Activated B cell treated with CpG ODN at 0.5 μM for 24 hours (primary cell): ENCODE data around the gene MYLK4. TPM values are rescaled to one million over a fixed set of nuclear protein-coding genes. Genes with fewer than 3 reads are reported as not detected.

Source experiments
- ATAC-seq: fragments of 200-7000 bp; cut with Tn5 transposase; one replicate; pipeline ENCODE4 v1.10.0; 2021; ENCODE audit warnings: low read depth, mild to moderate bottlenecking, moderate library complexity
- CTCF ChIA-PET: fragments of 350-600 bp; sonication (Branson Sonifier 250); formaldehyde crosslinking; loops from one replicate; lab custom pipeline; 2021; ENCODE audit warnings: antibody characterized with exemption; lab: Charles Lee
- POLR2A ChIA-PET: fragments of 350-600 bp; sonication (Branson Sonifier 250); formaldehyde crosslinking; loops from one replicate; lab custom pipeline; 2021; ENCODE audit warnings: antibody characterized with exemption; lab: Charles Lee
- DNase-seq: peaks from one replicate; pipeline ENCODE4 v3.0.0; 2022
- H3K27ac Mint-ChIP-seq: one replicate; pipeline ENCODE4 v1.8.0; 2020; ENCODE audit warnings: mixed read lengths
- H3K27me3 Mint-ChIP-seq: one replicate; pipeline ENCODE4 v1.8.0; 2021; ENCODE audit warnings: mixed read lengths
- H3K36me3 Mint-ChIP-seq: one replicate; pipeline ENCODE4 v1.8.0; 2021; ENCODE audit warnings: low read depth, mixed read lengths
- H3K4me1 Mint-ChIP-seq: one replicate; pipeline ENCODE4 v1.8.0; 2021; ENCODE audit warnings: mixed read lengths
- H3K4me3 Mint-ChIP-seq: one replicate; pipeline ENCODE4 v1.8.0; 2020; ENCODE audit warnings: mild to moderate bottlenecking, mixed read lengths
- H3K9me3 Mint-ChIP-seq: one replicate; pipeline ENCODE4 v1.8.0; 2020; ENCODE audit warnings: mixed read lengths
- CTCF ChIP-seq: fragments of 200-600 bp; IDR thresholded peaks from one replicate; pipeline ENCODE4 v1.8.0; 2022; ENCODE audit warnings: antibody characterized with exemption, mild to moderate bottlenecking
- intact Hi-C: fragments of 100-400 bp; cut with micrococcal nuclease; formaldehyde crosslinking; loops from one replicate; pipeline ENCODE4 v1.15.1; 2024
- total RNA-seq: library from RNA; stranded (reverse); gene quantifications from 2 replicates; pipeline ENCODE4 v1.2.3, GENCODE V29; 2022

The MYLK4 gene
- total RNA-seq, 1 donor from 2014 or later = 0.58 TPM

DNA sequence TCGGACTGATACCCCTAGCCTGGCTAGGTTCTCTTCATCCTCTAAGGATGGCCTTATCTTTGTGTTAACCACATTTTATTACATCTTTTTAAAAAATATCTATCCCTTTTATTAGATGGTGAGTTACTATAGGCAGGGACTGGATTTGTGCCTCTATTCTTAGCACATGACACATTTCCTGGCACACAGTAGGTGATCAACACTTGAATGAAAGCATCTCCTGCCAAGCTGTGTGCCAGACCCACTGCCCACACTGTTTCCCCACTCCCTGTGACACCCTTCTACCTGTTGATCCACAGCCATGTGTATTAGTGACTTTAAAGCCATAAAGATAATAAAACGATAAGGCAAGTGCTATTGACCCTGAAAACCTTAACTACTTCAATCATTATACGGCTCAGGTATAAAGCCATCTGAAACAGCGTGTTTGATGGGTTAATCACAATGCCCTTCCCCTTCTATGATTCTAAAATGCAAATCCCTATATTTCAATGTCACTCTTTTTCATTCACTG lies 73.6 kb downstream of the MYLK4 start:
- Mint-ChIP-seq H3K36me3 (no peaks in the 10 kb centered on the region), H3K9me3 (no peaks in the 10 kb centered on the region), H3K27me3 (no peaks in the 10 kb centered on the region), H3K4me3 (no peak overlapping the region), H3K27ac (no peak overlapping the region), H3K4me1 (no peaks in the 10 kb centered on the region)
- ChIA-PET POLR2A (no interaction called here), CTCF (no interaction called here)
- no peak for DNase-seq
- no peak for TF ChIP-seq CTCF
- no peak for ATAC-seq
- intact Hi-C loops = no loop called here

DNA sequence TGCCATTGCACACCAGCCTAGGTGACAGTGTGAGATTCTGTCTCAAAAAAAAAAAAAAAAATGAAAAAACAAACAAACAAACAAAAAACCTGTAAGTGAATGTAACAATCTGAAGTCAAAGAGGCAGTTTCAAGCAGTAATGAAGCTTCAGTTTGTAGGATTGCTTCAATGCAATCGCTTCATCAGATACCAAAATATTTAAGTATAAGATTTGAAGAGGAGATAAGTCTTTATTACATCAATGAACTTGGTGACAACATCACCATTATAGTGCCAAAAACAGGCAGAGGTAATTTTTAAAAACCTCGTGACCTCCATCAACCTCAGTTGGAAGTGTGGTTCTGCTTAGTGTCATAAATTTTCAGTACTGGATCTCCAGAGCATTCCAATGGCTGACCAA lies 74.7 kb downstream of the MYLK4 start:
- ChIA-PET POLR2A (no interaction called here), CTCF (no interaction called here)
- Mint-ChIP-seq H3K27ac (no peak overlapping the region), H3K27me3 (no peaks in the 10 kb centered on the region), H3K9me3 (no peaks in the 10 kb centered on the region), H3K4me3 (no peak overlapping the region), H3K36me3 (no peaks in the 10 kb centered on the region), H3K4me1 (no peaks in the 10 kb centered on the region)
- no peak for ATAC-seq
- DNase-seq = no peak
- TF ChIP-seq CTCF = no peak
- intact Hi-C loops = no loop called here

DNA sequence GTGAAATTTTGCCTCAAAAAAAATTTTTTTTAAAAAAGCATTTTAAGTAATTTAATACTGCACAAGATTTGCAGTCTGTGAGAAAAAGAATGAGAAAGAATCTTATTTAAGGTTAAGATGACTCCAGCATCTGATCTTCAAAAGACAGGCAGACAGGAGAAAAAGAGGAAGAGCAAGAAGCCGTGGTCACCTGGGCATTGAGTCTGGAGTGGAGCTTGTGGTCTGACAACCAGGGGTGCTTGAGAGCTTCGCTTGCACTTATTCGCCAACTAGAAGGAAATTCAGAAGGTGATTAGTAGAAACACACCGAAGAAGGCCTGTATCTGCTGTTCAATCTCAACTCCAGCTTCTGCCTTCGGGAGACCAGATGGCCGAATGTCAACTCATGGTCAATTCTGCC lies 75.9 kb downstream of the MYLK4 start:
- ATAC-seq = no peak
- ChIA-PET CTCF (no interaction called here), POLR2A (no interaction called here)
- H3K27ac Mint-ChIP-seq = no peak overlapping the region
- no peak for TF ChIP-seq CTCF
- no peaks in the 10 kb centered on the region for H3K4me1 Mint-ChIP-seq
- H3K27me3 Mint-ChIP-seq = no peaks in the 10 kb centered on the region
- intact Hi-C loops = no loop called here
- H3K4me3 Mint-ChIP-seq = no peak overlapping the region
- DNase-seq = no peak
- H3K9me3 Mint-ChIP-seq = no peaks in the 10 kb centered on the region
- no peaks in the 10 kb centered on the region for H3K36me3 Mint-ChIP-seq

DNA sequence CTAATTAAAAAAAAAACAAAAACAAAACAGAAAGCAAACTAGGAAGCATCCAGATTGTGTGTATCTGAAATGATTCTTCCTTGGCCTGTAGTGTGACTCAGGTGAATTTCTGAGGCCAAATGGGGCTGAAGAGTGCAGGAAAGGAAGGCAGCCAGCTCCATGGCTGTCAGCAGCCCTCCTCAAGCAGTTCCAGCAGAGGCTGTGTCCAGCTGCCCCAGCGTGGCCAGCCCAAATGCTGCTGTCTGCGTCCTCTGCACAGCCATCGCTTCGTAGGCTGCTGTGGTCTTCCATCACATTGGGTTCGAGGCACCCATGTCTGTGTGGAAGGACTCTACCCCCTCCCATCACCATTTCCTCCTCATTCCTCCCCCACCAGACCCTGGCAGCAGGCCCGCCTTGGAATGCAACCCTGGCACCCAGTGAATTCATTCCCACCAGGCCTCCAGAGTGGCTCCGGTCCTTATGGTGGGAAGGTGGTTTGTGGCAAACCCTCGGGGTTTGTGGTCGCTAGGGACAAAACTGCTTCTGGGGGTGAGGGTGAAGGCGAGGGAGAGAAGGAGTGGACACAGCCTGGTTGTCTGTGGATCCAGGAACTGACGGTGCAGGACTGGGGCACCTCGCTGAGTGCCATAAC lies 81.5 kb downstream of the MYLK4 start:
- Mint-ChIP-seq H3K4me3 (no peak overlapping the region), H3K36me3 (no peaks in the 10 kb centered on the region), H3K9me3 (no peaks in the 10 kb centered on the region), H3K27me3 (no peaks in the 10 kb centered on the region), H3K4me1 (no peaks in the 10 kb centered on the region), H3K27ac (no peak overlapping the region)
- intact Hi-C loops = no loop called here
- ATAC-seq (no peak), DNase-seq (no peak)
- TF ChIP-seq CTCF = no peak
- CTCF ChIA-PET = no interaction called here
- POLR2A ChIA-PET = no interaction called here

DNA sequence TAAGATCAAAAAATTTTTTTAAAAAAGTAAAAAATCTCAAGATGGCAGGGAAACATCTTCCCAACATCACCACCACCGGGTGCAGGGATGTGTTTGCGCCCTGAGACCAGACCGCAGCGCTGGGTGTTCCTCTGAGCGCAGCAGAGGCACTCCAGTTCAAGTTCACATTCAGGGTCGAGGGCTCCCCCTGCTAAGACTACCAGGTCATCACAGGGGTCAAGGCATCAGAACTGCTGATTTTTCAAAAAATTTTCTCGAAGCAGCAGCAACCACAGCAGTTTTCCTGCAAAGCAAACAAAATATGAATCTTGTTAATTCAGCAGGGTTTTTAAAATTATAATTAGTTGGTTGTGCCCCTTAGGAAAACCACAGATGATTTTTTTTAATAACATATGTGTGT lies 83.1 kb downstream of the MYLK4 start:
- ATAC-seq (no peak), DNase-seq (no peak)
- H3K9me3 Mint-ChIP-seq = no peaks in the 10 kb centered on the region
- no peak overlapping the region for H3K4me3 Mint-ChIP-seq
- ChIA-PET CTCF (no interaction called here), POLR2A (no interaction called here)
- intact Hi-C loops = no loop called here
- H3K36me3 Mint-ChIP-seq = no peaks in the 10 kb centered on the region
- no peaks in the 10 kb centered on the region for H3K4me1 Mint-ChIP-seq
- no peak for TF ChIP-seq CTCF
- H3K27me3 Mint-ChIP-seq = no peaks in the 10 kb centered on the region
- H3K27ac Mint-ChIP-seq = no peak overlapping the region
